B cell (primary cell): ENCODE results near the gene SLC4A2.

Experiments used
- EZH2 ChIP-seq: IDR thresholded peaks from 2 replicates; pipeline ENCODE4 v1.6.1; 2012; ENCODE audit warnings: borderline replicate concordance, low read depth, mild to moderate bottlenecking, moderate library complexity, low read length; ENCODE audit not compliant: insufficient read depth, poor library complexity, severe bottlenecking
- TF ChIP-seq, protein P1 (sequence below): fragments of 200-600 bp; IDR thresholded peaks from one replicate; pipeline ENCODE4 v1.8.0; 2022; ENCODE audit warnings: antibody characterized with exemption, mild to moderate bottlenecking

DNA sequence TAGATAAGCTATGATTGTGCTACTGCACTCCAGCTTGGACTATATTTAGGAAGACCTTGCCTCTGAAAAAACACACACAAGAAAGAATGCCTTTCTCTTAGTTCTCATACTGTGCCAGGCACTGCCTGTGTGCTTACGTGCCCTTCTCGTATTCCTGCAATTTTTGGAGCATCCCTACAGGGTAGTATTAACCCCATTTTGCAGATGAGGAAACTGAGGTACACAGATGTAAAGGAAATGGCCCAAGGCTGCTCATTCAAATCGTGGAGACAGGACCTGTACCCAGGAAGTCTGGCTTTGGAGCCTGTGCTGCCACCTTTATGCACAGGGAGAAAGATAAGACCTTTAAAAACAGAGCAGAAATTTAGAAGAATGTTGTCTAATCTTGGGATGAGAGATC, 43.6 kb downstream of the SLC4A2 start:
- no peak for TF ChIP-seq EZH2
- TF ChIP-seq, protein P1, sequence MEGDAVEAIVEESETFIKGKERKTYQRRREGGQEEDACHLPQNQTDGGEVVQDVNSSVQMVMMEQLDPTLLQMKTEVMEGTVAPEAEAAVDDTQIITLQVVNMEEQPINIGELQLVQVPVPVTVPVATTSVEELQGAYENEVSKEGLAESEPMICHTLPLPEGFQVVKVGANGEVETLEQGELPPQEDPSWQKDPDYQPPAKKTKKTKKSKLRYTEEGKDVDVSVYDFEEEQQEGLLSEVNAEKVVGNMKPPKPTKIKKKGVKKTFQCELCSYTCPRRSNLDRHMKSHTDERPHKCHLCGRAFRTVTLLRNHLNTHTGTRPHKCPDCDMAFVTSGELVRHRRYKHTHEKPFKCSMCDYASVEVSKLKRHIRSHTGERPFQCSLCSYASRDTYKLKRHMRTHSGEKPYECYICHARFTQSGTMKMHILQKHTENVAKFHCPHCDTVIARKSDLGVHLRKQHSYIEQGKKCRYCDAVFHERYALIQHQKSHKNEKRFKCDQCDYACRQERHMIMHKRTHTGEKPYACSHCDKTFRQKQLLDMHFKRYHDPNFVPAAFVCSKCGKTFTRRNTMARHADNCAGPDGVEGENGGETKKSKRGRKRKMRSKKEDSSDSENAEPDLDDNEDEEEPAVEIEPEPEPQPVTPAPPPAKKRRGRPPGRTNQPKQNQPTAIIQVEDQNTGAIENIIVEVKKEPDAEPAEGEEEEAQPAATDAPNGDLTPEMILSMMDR = no peak
